ENCODE results near the gene SDR39U1. TPM values are rescaled to one million over a fixed set of nuclear protein-coding genes. Genes with fewer than 3 reads are reported as not detected.

The SDR39U1 gene
- total RNA-seq, 2 donors from 2014 or later = 40.4 to 41.3 TPM

DNA sequence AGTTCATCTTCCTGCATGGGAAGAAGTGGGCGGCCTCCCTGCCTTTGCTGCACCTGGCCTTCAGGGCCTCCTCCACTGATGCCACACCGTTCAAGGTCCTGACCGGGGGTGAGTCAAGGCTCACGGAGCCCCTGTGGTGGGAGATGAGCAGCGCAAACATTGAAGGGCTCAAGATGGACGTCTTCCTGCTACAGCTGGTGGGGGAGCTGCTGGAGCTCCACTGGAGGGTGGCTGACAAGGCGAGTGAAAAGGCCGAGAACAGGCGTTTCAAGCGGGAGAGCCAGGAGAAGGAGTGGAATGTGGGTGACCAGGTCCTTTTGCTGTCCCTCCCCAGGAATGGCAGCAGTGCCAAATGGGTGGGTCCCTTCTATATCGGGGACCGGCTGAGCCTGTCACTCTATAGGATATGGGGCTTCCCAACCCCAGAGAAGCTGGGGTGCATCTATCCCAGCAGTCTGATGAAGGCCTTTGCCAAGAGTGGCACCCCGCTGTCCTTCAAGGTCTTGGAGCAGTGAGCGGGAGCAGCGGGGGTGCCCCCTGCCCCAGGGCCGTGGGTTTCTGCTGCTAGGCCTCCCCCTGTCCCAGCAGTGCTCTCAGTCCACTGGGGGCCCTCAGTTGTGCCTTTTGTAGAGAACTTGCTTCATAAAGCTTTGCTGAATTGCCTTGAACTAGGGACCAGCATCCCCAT lies 25.5 kb downstream of the SDR39U1 start:
- Histone ChIP-seq H3K36me3 (ENCODE audit: control insufficient read depth, insufficient read depth, low read length) (no peaks in the 10 kb centered on the region), H3K4me3 (ENCODE audit: low read length) (no peak overlapping the region), H3K9ac (ENCODE audit: extremely low read depth, low read length, poor library complexity, severe bottlenecking) (no peak overlapping the region), H3K9me3 (ENCODE audit: control insufficient read depth, low read length) (no peaks in the 10 kb centered on the region), H3K4me1 (ENCODE audit: control insufficient read depth, insufficient read depth, low read length) (no peaks in the 10 kb centered on the region), H3K27ac (ENCODE audit: low read depth, low read length) (no peak overlapping the region), H3K27me3 (ENCODE audit: control insufficient read depth, insufficient read depth, low read length, poor library complexity, severe bottlenecking) (peaks cover 23% of the 10 kb centered on the region)
- H3K27ac Mint-ChIP-seq = no peak overlapping the region
- peaks cover 15% of the 10 kb centered on the region for H3K27me3 Mint-ChIP-seq (ENCODE audit: insufficient read depth)
- H3K4me3 Mint-ChIP-seq = no peak overlapping the region
- DNase-seq = no peak
- no peaks in the 10 kb centered on the region for H3K9me3 Mint-ChIP-seq
- TF ChIP-seq, protein P1, sequence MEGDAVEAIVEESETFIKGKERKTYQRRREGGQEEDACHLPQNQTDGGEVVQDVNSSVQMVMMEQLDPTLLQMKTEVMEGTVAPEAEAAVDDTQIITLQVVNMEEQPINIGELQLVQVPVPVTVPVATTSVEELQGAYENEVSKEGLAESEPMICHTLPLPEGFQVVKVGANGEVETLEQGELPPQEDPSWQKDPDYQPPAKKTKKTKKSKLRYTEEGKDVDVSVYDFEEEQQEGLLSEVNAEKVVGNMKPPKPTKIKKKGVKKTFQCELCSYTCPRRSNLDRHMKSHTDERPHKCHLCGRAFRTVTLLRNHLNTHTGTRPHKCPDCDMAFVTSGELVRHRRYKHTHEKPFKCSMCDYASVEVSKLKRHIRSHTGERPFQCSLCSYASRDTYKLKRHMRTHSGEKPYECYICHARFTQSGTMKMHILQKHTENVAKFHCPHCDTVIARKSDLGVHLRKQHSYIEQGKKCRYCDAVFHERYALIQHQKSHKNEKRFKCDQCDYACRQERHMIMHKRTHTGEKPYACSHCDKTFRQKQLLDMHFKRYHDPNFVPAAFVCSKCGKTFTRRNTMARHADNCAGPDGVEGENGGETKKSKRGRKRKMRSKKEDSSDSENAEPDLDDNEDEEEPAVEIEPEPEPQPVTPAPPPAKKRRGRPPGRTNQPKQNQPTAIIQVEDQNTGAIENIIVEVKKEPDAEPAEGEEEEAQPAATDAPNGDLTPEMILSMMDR (conservative IDR thresholded peaks at IDR 0.05) = no peak
- peaks cover 12% of the 10 kb centered on the region for H3K36me3 Mint-ChIP-seq (ENCODE audit: low read depth)
- H3K4me1 Mint-ChIP-seq = no peaks in the 10 kb centered on the region
- WGBS, 2 experiments (ENCODE audit: insufficient coverage in 1 of 2, insufficient read length in 1 of 2) = 88 to 92% methylated on average over 15 to 16 of the region's 16 CpGs

DNA sequence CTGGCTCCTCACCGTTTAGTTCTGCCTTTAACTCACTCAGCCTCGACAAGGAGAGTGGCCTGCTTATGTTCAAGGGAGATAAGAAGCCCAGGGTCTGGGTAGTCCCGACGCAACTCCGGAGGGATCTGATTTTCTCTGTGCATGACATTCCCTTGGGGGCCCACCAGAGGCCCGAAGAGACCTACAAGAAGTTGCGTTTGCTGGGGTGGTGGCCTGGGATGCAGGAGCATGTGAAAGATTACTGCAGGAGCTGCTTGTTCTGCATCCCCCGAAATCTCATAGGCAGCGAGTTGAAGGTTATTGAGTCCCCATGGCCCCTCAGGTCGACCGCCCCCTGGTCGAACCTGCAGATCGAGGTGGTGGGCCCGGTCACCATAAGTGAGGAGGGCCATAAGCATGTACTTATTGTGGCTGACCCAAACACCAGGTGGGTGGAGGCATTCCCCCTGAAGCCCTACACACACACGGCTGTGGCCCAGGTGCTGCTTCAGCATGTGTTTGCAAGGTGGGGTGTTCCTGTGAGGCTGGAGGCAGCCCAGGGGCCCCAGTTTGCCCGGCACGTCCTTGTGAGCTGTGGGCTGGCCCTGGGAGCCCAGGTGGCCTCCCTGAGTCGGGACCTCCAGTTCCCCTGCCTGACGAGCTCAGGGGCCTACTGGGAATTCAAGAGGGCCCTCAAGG lies 26.2 kb downstream of the SDR39U1 start:
- H3K4me3 ChIP-seq (ENCODE audit: low read length) = no peak overlapping the region
- peaks cover 23% of the 10 kb centered on the region for H3K27me3 ChIP-seq (ENCODE audit: control insufficient read depth, insufficient read depth, low read length, poor library complexity, severe bottlenecking)
- no peak overlapping the region for H3K27ac ChIP-seq (ENCODE audit: low read depth, low read length)
- H3K9ac ChIP-seq (ENCODE audit: extremely low read depth, low read length, poor library complexity, severe bottlenecking) = no peak overlapping the region
- H3K27ac Mint-ChIP-seq = no peak overlapping the region
- H3K4me1 Mint-ChIP-seq = no peaks in the 10 kb centered on the region
- no peak for DNase-seq
- H3K4me3 Mint-ChIP-seq = no peak overlapping the region
- TF ChIP-seq, protein P1 (conservative IDR thresholded peaks at IDR 0.05) = no peak
- no peaks in the 10 kb centered on the region for H3K9me3 ChIP-seq (ENCODE audit: control insufficient read depth, low read length)
- peaks cover 15% of the 10 kb centered on the region for H3K27me3 Mint-ChIP-seq (ENCODE audit: insufficient read depth)
- H3K9me3 Mint-ChIP-seq = no peaks in the 10 kb centered on the region
- no peaks in the 10 kb centered on the region for H3K36me3 ChIP-seq (ENCODE audit: control insufficient read depth, insufficient read depth, low read length)
- 93 to 95% methylated on average over 11 to 19 of the region's 19 CpGs for WGBS, 2 experiments (ENCODE audit: insufficient coverage in 1 of 2, insufficient read length in 1 of 2)
- peaks cover 12% of the 10 kb centered on the region for H3K36me3 Mint-ChIP-seq (ENCODE audit: low read depth)
- H3K4me1 ChIP-seq (ENCODE audit: control insufficient read depth, insufficient read depth, low read length) = no peaks in the 10 kb centered on the region

DNA sequence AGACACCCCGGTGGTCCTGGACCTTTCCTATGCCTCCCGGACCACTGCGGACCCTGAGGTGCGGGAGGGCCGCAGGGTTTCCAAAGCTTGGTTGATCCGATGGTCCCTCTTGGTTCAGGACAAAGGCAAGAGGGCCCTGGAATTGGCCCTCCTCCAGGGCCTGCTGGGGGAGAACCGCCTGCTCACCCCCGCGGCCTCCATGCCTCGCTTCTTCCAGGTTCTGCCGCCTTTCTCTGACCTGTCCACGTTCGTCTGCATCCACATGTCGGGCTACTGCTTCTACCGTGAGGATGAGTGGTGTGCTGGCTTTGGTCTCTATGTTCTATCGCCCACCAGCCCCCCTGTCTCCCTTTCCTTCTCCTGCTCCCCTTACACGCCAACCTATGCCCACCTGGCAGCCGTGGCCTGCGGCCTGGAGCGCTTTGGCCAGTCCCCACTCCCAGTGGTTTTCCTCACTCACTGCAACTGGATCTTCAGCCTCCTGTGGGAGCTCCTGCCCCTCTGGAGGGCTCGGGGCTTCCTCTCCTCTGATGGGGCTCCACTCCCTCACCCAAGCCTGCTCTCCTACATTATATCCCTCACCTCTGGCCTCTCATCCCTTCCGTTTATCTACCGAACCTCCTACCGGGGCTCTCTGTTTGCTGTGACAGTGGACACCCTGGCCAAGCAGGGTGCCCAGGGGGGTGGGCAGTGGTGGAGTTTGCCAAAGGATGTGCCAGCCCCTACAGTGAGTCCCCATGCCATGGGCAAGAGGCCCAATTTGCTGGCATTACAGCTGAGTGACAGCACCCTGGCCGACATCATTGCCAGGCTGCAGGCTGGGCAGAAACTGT lies 26.9 kb downstream of the SDR39U1 start:
- TF ChIP-seq, protein P1 (conservative IDR thresholded peaks at IDR 0.05) = no peak
- 91 to 95% methylated on average over 20 to 25 of the region's 25 CpGs for WGBS, 2 experiments (ENCODE audit: insufficient coverage in 1 of 2, insufficient read length in 1 of 2)
- no peak overlapping the region for H3K27ac ChIP-seq (ENCODE audit: low read depth, low read length)
- no peak overlapping the region for H3K9ac ChIP-seq (ENCODE audit: extremely low read depth, low read length, poor library complexity, severe bottlenecking)
- H3K4me1 ChIP-seq (ENCODE audit: control insufficient read depth, insufficient read depth, low read length) = no peaks in the 10 kb centered on the region
- no peaks in the 10 kb centered on the region for H3K9me3 ChIP-seq (ENCODE audit: control insufficient read depth, low read length)
- no peaks in the 10 kb centered on the region for H3K4me1 Mint-ChIP-seq
- no peak overlapping the region for H3K27ac Mint-ChIP-seq
- H3K36me3 Mint-ChIP-seq (ENCODE audit: low read depth) = peaks cover 12% of the 10 kb centered on the region
- peaks cover 23% of the 10 kb centered on the region for H3K27me3 ChIP-seq (ENCODE audit: control insufficient read depth, insufficient read depth, low read length, poor library complexity, severe bottlenecking)
- H3K27me3 Mint-ChIP-seq (ENCODE audit: insufficient read depth) = peaks cover 15% of the 10 kb centered on the region
- no peak for DNase-seq
- H3K4me3 ChIP-seq (ENCODE audit: low read length) = no peak overlapping the region
- H3K4me3 Mint-ChIP-seq = no peak overlapping the region
- no peaks in the 10 kb centered on the region for H3K9me3 Mint-ChIP-seq
- no peaks in the 10 kb centered on the region for H3K36me3 ChIP-seq (ENCODE audit: control insufficient read depth, insufficient read depth, low read length)
